HG03442 (cell line): ENCODE data around the gene CABLES2.
"Not testable (repeated sequence)": the region's sequence is repeated elsewhere in the genome, so short reads cannot be mapped to it uniquely, and the experiment has no call there.

ENCODE experiments used
- ATAC-seq: cut with Tn5 transposase; IDR thresholded peaks from one replicate; pipeline ENCODE4 v1.9.1; 2021; ENCODE audit warnings: mild to moderate bottlenecking, moderate library complexity; ENCODE audit not compliant: unreplicated experiment

CABLES2 gene

GRCh38 chr20:62390317-62391164 is 16.5 kb downstream of the CABLES2 start:
- ATAC-seq: no peak

- ATAC-seq: no peak
These were observed 17.4 kb downstream of the CABLES2 start for GRCh38 chr20:62389601-62390087.

- ATAC-seq: no peak
These were observed 18.1 kb downstream of the CABLES2 start for GRCh38 chr20:62388839-62389600.

- no peak for ATAC-seq
These were observed 19.0 kb downstream of the CABLES2 start for GRCh38 chr20:62387933-62388635.

- ATAC-seq: peak; percentile 3
These were observed 19.7 kb downstream of the CABLES2 start for GRCh38 chr20:62387219-62387913.

- ATAC-seq: peak; percentile 75
These were observed 20.5 kb downstream of the CABLES2 start, which contains the start of gene RPS21 for GRCh38 chr20:62386383-62387218. Gene RPS21 (plus strand): TSS chr20:62387103. CDS start chr20:62387339, 236 bp downstream.

- ATAC-seq: peak; percentile 58
These were observed 24.5 kb downstream of the CABLES2 start for GRCh38 chr20:62382306-62383198.

GRCh38 chr20:62381842-62382241 is 25.2 kb downstream of the CABLES2 start:
- no peak for ATAC-seq

GRCh38 chr20:62381202-62381797 is 25.8 kb downstream of the CABLES2 start:
- no peak for ATAC-seq

- ATAC-seq: no peak
These were observed 28.9 kb downstream of the CABLES2 start for GRCh38 chr20:62378215-62378614.

GRCh38 chr20:62377615-62378178 is 29.4 kb downstream of the CABLES2 start:
- ATAC-seq: no peak

- ATAC-seq: no peak
These were observed 30.0 kb downstream of the CABLES2 start for GRCh38 chr20:62377064-62377461.

GRCh38 chr20:62376112-62377063 is 30.7 kb downstream of the CABLES2 start:
- ATAC-seq: no peak

GRCh38 chr20:62374331-62375152 is 32.5 kb downstream of the CABLES2 start:
- no peak for ATAC-seq

- not testable (repeated sequence) for ATAC-seq
These were observed 33.4 kb downstream of the CABLES2 start for GRCh38 chr20:62373631-62374179.
